ENCODE results near the gene CUTA. TPM values are rescaled to one million over a fixed set of nuclear protein-coding genes. Genes with fewer than 3 reads are reported as not detected.
A peak's percentile ranks its signal among the peaks of the same experiment; 100 is the strongest.

The CUTA gene, protein sequence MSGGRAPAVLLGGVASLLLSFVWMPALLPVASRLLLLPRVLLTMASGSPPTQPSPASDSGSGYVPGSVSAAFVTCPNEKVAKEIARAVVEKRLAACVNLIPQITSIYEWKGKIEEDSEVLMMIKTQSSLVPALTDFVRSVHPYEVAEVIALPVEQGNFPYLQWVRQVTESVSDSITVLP
- total RNA-seq: 252 and 264 TPM in 2 replicates
- long read RNA-seq, transcript CUTA-203 (6 exons, 937 nt): minor isoform, 5 of 49 reads
- long read RNA-seq, transcript CUTA-205 (5 exons, 1,054 nt): major isoform, 24 of 49 reads
- long read RNA-seq, transcript CUTA-210 (6 exons, 769 nt): minor isoform, 7 of 49 reads
- long read RNA-seq, transcript CUTA-214 (6 exons, 661 nt): minor isoform, 8 of 49 reads
- long read RNA-seq, partial matches to known transcripts: 1 of 49 reads
- long read RNA-seq, other reads (novel, unspliced or antisense): 1 of 49 reads

DNA sequence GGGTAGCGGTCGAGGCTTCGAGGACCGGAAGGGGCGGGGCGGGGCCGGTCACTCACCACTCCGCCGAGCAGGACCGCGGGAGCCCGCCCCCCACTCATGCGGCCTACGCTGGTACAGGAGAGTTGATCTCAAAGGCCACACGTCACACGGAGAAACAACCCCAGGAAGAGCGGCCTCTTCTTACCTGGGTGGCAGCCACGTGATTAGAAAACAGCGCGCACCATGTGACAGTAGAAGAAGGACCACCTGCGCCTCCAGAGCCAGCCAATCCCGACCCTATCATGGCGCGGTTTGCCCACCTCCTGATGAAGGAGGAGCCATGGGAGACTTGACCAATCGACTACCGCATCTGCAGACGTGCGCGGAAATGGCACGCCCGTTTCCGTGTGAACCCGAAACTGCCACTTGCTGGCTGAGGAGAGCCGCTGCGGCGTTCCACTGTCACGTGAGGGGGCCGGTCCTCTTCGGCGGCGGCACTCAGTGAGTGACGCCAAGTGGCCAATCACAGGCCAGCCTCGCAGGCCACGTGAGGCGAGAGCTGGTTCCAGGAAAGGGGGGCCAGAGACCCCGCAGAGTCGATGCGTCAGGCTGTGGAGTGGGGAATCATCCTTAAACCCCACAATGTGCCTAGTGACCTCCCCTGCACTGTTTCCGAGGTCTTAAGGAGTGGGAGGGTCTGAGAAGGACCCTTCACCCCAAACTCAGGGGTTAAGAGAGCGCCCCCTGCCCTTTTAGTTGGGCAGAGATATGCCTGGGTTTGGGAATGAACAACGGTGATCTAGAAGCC lies at the start of gene CUTA:
TSS of gene CUTA (minus strand) at position 205 of the 787 bp plus-strand sequence. CDS start at position 98, 107 bp downstream.
- H3K4me3 Mint-ChIP-seq (ENCODE audit: low read depth): peak within 1 kb of the TSS; percentile 98
- H3K36me3 Mint-ChIP-seq (ENCODE audit: insufficient read depth): peaks cover 8% of the 10 kb centered on the region
- DNase-seq (ENCODE audit: low spot score, unreplicated experiment): peak; percentile 95
- no peaks in the 10 kb centered on the region for H3K9me3 Mint-ChIP-seq (ENCODE audit: low read depth)
- TF ChIP-seq CTCF (IDR thresholded peaks at IDR 0.05; ENCODE audit: unreplicated experiment): peak; percentile 43
- no peaks in the 10 kb centered on the region for H3K27me3 Mint-ChIP-seq
- H3K27ac Mint-ChIP-seq: peak within 1 kb of the TSS; percentile 99
- peaks cover 38% of the 10 kb centered on the region for H3K4me1 Mint-ChIP-seq (ENCODE audit: low read depth)

DNA sequence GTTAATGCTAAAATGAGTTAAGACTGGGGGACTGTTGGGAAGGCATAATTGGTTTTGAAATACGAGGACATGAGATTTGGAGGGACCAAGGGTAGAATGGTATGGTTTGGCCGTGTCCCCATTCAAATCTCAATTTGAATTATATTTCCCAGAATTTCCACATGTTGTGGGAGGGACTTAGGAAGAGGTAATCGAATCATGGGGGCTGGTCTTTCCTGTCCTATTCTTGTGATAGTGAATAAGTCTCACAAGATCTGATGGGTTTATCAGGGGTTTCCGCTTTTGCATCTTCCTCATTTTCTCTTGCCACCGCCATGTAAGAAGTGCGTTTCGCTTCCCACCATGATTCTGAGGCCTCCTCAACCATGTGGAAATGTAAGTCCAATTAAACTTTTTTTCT lies 49.2 kb upstream of the CUTA start:
- no peak overlapping the region for H3K4me3 Mint-ChIP-seq (ENCODE audit: low read depth)
- DNase-seq (ENCODE audit: low spot score, unreplicated experiment): no peak
- H3K27ac Mint-ChIP-seq: no peak overlapping the region
- peaks cover 10% of the 10 kb centered on the region for H3K27me3 Mint-ChIP-seq
- H3K36me3 Mint-ChIP-seq (ENCODE audit: insufficient read depth): no peaks in the 10 kb centered on the region
- H3K9me3 Mint-ChIP-seq (ENCODE audit: low read depth): peaks cover 4% of the 10 kb centered on the region
- TF ChIP-seq CTCF (IDR thresholded peaks at IDR 0.05; ENCODE audit: unreplicated experiment): no peak
- no peaks in the 10 kb centered on the region for H3K4me1 Mint-ChIP-seq (ENCODE audit: low read depth)

DNA sequence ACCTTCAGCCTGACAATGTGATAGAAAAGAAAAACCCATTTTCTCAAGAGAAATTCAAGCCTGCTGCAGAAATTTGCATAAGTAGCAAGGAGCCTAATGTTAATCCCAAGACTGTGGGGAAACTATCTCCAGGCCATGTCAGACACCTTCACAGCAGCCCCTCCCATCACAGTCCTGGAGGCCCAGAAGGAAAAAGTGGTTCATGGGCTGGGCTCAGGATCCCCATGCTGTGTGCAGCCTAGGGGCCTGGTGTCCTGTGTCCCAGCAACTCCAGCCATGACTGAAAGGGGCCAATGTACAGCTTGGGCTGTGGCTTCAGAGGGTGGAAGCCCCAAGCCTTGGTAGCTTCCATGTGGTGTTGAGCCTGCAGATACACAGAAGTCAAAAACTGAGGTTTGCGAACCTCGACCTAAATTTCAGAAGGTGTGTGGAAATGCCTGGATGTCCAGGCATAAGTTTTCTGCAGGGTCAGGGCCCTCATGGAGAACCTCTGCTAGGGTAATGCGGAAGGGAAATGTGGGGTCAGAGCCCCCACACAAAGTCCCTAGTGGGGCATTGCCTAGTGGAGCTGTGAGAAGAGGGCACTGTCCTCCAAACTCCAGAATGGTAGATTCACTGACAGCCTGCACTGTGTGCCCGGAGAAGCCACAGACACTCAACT lies 48.3 kb upstream of the CUTA start:
- no peak overlapping the region for H3K27ac Mint-ChIP-seq
- no peak for TF ChIP-seq CTCF (IDR thresholded peaks at IDR 0.05; ENCODE audit: unreplicated experiment)
- peaks cover 13% of the 10 kb centered on the region for H3K27me3 Mint-ChIP-seq
- H3K36me3 Mint-ChIP-seq (ENCODE audit: insufficient read depth): no peaks in the 10 kb centered on the region
- DNase-seq (ENCODE audit: low spot score, unreplicated experiment): no peak
- H3K4me3 Mint-ChIP-seq (ENCODE audit: low read depth): no peak overlapping the region
- no peaks in the 10 kb centered on the region for H3K4me1 Mint-ChIP-seq (ENCODE audit: low read depth)
- H3K9me3 Mint-ChIP-seq (ENCODE audit: low read depth): peaks cover 4% of the 10 kb centered on the region

DNA sequence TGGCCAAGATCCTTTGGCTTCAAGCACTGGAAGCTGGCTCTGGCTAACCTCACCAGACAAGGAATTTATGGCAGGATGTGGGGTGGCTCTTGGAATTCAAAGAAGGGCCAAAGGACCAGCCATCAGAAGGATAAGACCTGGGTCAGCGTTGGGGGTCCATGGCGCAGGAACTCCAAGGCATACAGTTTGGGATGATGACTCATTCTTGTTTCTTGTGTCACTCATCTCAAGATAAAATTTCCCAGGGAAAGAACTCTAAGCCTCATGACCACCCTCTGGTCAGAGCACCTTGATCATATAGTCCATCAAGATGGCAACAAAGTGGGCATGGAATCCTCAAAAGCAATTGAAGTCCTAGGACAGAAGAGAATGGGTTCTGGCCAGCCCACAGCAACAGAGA lies 41.3 kb upstream of the CUTA start:
- H3K27me3 Mint-ChIP-seq: peaks cover 13% of the 10 kb centered on the region
- H3K36me3 Mint-ChIP-seq (ENCODE audit: insufficient read depth): peaks cover 2% of the 10 kb centered on the region
- H3K4me1 Mint-ChIP-seq (ENCODE audit: low read depth): peaks cover 8% of the 10 kb centered on the region
- no peak overlapping the region for H3K4me3 Mint-ChIP-seq (ENCODE audit: low read depth)
- DNase-seq (ENCODE audit: low spot score, unreplicated experiment): no peak
- no peaks in the 10 kb centered on the region for H3K9me3 Mint-ChIP-seq (ENCODE audit: low read depth)
- no peak overlapping the region for H3K27ac Mint-ChIP-seq
- TF ChIP-seq CTCF (IDR thresholded peaks at IDR 0.05; ENCODE audit: unreplicated experiment): no peak

GRCh38 chr6:33458676-33459075 lies 40.8 kb upstream of the CUTA start:
- H3K36me3 Mint-ChIP-seq (ENCODE audit: insufficient read depth): peaks cover 2% of the 10 kb centered on the region
- peaks cover 10% of the 10 kb centered on the region for H3K4me1 Mint-ChIP-seq (ENCODE audit: low read depth)

More at GRCh38 chr6:33458676-33459075, 40.8 kb upstream of the CUTA start:
- H3K27me3 Mint-ChIP-seq: peaks cover 12% of the 10 kb centered on the region
- H3K4me3 Mint-ChIP-seq (ENCODE audit: low read depth): no peak overlapping the region
- no peak overlapping the region for H3K27ac Mint-ChIP-seq
- DNase-seq (ENCODE audit: low spot score, unreplicated experiment): no peak
- H3K9me3 Mint-ChIP-seq (ENCODE audit: low read depth): no peaks in the 10 kb centered on the region
- TF ChIP-seq CTCF (IDR thresholded peaks at IDR 0.05; ENCODE audit: unreplicated experiment): no peak
